HepG2 (cell line): ENCODE data around the gene SLC25A25. TPM values are rescaled to one million over a fixed set of nuclear protein-coding genes. Genes with fewer than 3 reads are reported as not detected.

Experiments used
- AGO1 ChIP-seq: fragments of 200-400 bp; formaldehyde crosslinking; IDR thresholded peaks from 2 replicates; pipeline ENCODE4 v1.6.1; 2017; ENCODE audit warnings: mild to moderate bottlenecking, low read depth, low read length, moderate library complexity; ENCODE audit not compliant: poor library complexity, severe bottlenecking
- ARNTL ChIP-seq: sonication (generic); formaldehyde crosslinking; IDR thresholded peaks from 2 replicates; pipeline ENCODE4 v1.4.0; 2020; ENCODE audit warnings: mild to moderate bottlenecking, missing genetic modification reagents
- FIP1L1 ChIP-seq: fragments of 200-400 bp; formaldehyde crosslinking; IDR thresholded peaks from 2 replicates; pipeline ENCODE4 v1.6.1; 2018; ENCODE audit warnings: low read depth, mild to moderate bottlenecking, low read length, moderate library complexity, borderline replicate concordance; ENCODE audit not compliant: insufficient read depth
- GATAD2A ChIP-seq: IDR thresholded peaks from 2 replicates; pipeline ENCODE4 v1.6.1; 2016
- GTF3A ChIP-seq: sonication (generic); formaldehyde crosslinking; conservative IDR thresholded peaks from 2 replicates; pipeline ENCODE4 v1.4.0; 2020; ENCODE audit warnings: mild to moderate bottlenecking, missing genetic modification reagents
- HMGXB3 ChIP-seq: sonication (generic); formaldehyde crosslinking; IDR thresholded peaks from 2 replicates; pipeline ENCODE4 v1.4.0; 2020; ENCODE audit warnings: missing genetic modification reagents, borderline replicate concordance
- HNRNPLL ChIP-seq: fragments of 200-400 bp; formaldehyde crosslinking; IDR thresholded peaks from 2 replicates; pipeline ENCODE4 v1.6.1; 2017; ENCODE audit warnings: mild to moderate bottlenecking, low read depth, low read length; ENCODE audit not compliant: poor library complexity, severe bottlenecking
- KDM1A ChIP-seq: IDR thresholded peaks from 2 replicates; pipeline ENCODE4 v1.6.1; 2016; ENCODE audit warnings: missing compliant biosample characterization
- MZF1 ChIP-seq: sonication (generic); formaldehyde crosslinking; IDR thresholded peaks from 2 replicates; pipeline ENCODE4 v1.8.1; 2023; ENCODE audit warnings: mild to moderate bottlenecking, missing genetic modification reagents, borderline replicate concordance
- NCOA2 ChIP-seq: sonication (generic); formaldehyde crosslinking; IDR thresholded peaks from 2 replicates; pipeline ENCODE4 v1.8.0; 2022; ENCODE audit warnings: inconsistent platforms
- NKX3-1 ChIP-seq: sonication (generic); formaldehyde crosslinking; IDR thresholded peaks from 2 replicates; pipeline ENCODE4 v1.5.0; 2020; ENCODE audit warnings: missing genetic modification reagents
- SRSF1 ChIP-seq: fragments of 200-400 bp; formaldehyde crosslinking; optimal IDR thresholded peaks from 2 replicates; pipeline ENCODE3; 2017; ENCODE audit warnings: mild to moderate bottlenecking, low read depth, low read length, moderate library complexity
- TBX2 ChIP-seq: sonication (generic); formaldehyde crosslinking; IDR thresholded peaks from 2 replicates; pipeline ENCODE4 v1.5.0; 2020; ENCODE audit warnings: missing genetic modification reagents, mild to moderate bottlenecking, borderline replicate concordance
- TERF1 ChIP-seq: sonication (generic); formaldehyde crosslinking; IDR thresholded peaks from 2 replicates; pipeline ENCODE4 v1.8.0; 2022; ENCODE audit warnings: mild to moderate bottlenecking, missing genetic modification reagents, moderate library complexity
- ZNF136 ChIP-seq: sonication (generic); formaldehyde crosslinking; IDR thresholded peaks from 2 replicates; pipeline ENCODE4 v1.8.1; 2022; ENCODE audit warnings: low read depth, mild to moderate bottlenecking, moderate library complexity, missing genetic modification reagents
- ZNF256 ChIP-seq: sonication (generic); formaldehyde crosslinking; conservative IDR thresholded peaks from 2 replicates; pipeline ENCODE4 v1.4.0; 2020; ENCODE audit warnings: missing genetic modification reagents
- ZNF33A ChIP-seq: sonication (generic); formaldehyde crosslinking; IDR thresholded peaks from 2 replicates; pipeline ENCODE4 v1.5.1; 2020; ENCODE audit warnings: missing genetic modification reagents, mild to moderate bottlenecking, moderate library complexity, borderline replicate concordance
- ZNF564 ChIP-seq: sonication (generic); formaldehyde crosslinking; IDR thresholded peaks from 2 replicates; pipeline ENCODE4 v1.8.1; 2023; ENCODE audit warnings: mild to moderate bottlenecking, missing genetic modification reagents
- ZNF614 ChIP-seq: IDR thresholded peaks from 2 replicates; pipeline ENCODE4 v1.6.1; 2018; ENCODE audit warnings: missing biosample characterization, missing genetic modification reagents, inconsistent platforms, borderline replicate concordance
- ZNF83 ChIP-seq: sonication (generic); formaldehyde crosslinking; IDR thresholded peaks from 2 replicates; pipeline ENCODE4 v1.4.0; 2020; ENCODE audit warnings: missing genetic modification reagents, mild to moderate bottlenecking, borderline replicate concordance
- ZSCAN29 ChIP-seq: sonication (generic); formaldehyde crosslinking; conservative IDR thresholded peaks from 2 replicates; pipeline ENCODE4 v1.4.0; 2020; ENCODE audit warnings: mild to moderate bottlenecking, missing genetic modification reagents
- polyA plus RNA-seq, 8 experiments: library from polyadenylated mRNA; depleted of rRNA in 3 of 8; stranded (reverse) in 7 of 8; unstranded in 1 of 8; fragments of >200 nt; fragmentation: Illumina TruSeq in 4 of 8; extraction: Trizol in 4 of 8; gene quantifications; 2 replicates each; pipeline versions ENCODE4 v1.2.1 to v1.2.3, GENCODE V29; 2011 to 2016; ENCODE audit warnings: low read depth in 4 of 8, missing spikeins in 1 of 8, mixed read lengths in 1 of 8; ENCODE audit not compliant: insufficient read depth in 1 of 8
- total RNA-seq, 5 experiments: library from RNA; depleted of rRNA; stranded (reverse); fragments of >200 nt; fragmentation: Illumina TruSeq; extraction: Trizol; gene quantifications; 2 replicates each; pipeline ENCODE4 v1.2.3, GENCODE V29; 2016; ENCODE audit warnings: low read depth in 1 of 5

Gene SLC25A25
- total and polyA plus RNA-seq, 2 of the 13 experiments (the other 11 are each of a cell fraction or from before 2014, with no cell fraction given), result 10.5 to 24.8 TPM

- peak; percentile 74; the same call in 1 of the 2 replicates for TF ChIP-seq ZNF614 (CRISPR knock-in tag)
- peak; percentile 89 for TF ChIP-seq NCOA2
- TF ChIP-seq GTF3A (CRISPR knock-in tag), result 0 out of 2 replicates have a peak, but pooled peaks have one; percentile 82
- TF ChIP-seq ZNF256, result no peak
- TF ChIP-seq ZSCAN29 (CRISPR knock-in tag), result peak; percentile 89
- TF ChIP-seq KDM1A (CRISPR knock-in tag), result no peak
- peak; percentile 99 for TF ChIP-seq ARNTL (CRISPR knock-in tag)
- TF ChIP-seq ZNF564 (CRISPR knock-in tag), result no peak
- no peak for TF ChIP-seq AGO1
- peak; percentile 50 for TF ChIP-seq HNRNPLL
- TF ChIP-seq ZNF136 (CRISPR knock-in tag), result no peak
- TF ChIP-seq NKX3-1 (CRISPR knock-in tag), result no peak
- no peak for TF ChIP-seq TERF1 (CRISPR knock-in tag)
- TF ChIP-seq SRSF1, result no peak
- TF ChIP-seq MZF1 (CRISPR knock-in tag), result peak; percentile 84; the same call in 1 of the 2 replicates
- TF ChIP-seq TBX2 (CRISPR knock-in tag), result peak; percentile 100
- 0 out of 2 replicates have a peak, but pooled peaks have one; percentile 58 for TF ChIP-seq HMGXB3 (CRISPR knock-in tag)
- peak; percentile 95 for TF ChIP-seq GATAD2A (CRISPR knock-in tag)
- no peak for TF ChIP-seq ZNF33A (CRISPR knock-in tag)
- no peak for TF ChIP-seq ZNF83 (CRISPR knock-in tag)
- TF ChIP-seq FIP1L1, result no peak
Measured at GRCh38 chr9:128115187-128116103, 47.4 kb downstream of the SLC25A25 start (continued).
